Measurements from ENCODE around the gene GIPC2.

The GIPC2 gene

GRCh38 chr1:78136680-78137079 is 90.9 kb downstream of the GIPC2 start:
- in situ Hi-C loops (cut with HindIII; ENCODE audit: low sequenced_read_pairs), result no loop called here

- in situ Hi-C loops (cut with HindIII; ENCODE audit: low sequenced_read_pairs), result no loop called here
These were observed 95.9 kb downstream of the GIPC2 start for GRCh38 chr1:78141531-78142231.

GRCh38 chr1:78142736-78143135 is 97.0 kb downstream of the GIPC2 start:
- in situ Hi-C loops (cut with HindIII; ENCODE audit: low sequenced_read_pairs), result no loop called here

- in situ Hi-C loops (cut with HindIII; ENCODE audit: low sequenced_read_pairs), result no loop called here
These were observed 97.4 kb downstream of the GIPC2 start for GRCh38 chr1:78143152-78143551.

- in situ Hi-C loops (cut with HindIII; ENCODE audit: low sequenced_read_pairs), result no loop called here
These were observed 97.9 kb downstream of the GIPC2 start for GRCh38 chr1:78143673-78144072.

GRCh38 chr1:78145105-78145580 is 99.4 kb downstream of the GIPC2 start:
- in situ Hi-C loops (cut with HindIII; ENCODE audit: low sequenced_read_pairs), result no loop called here

GRCh38 chr1:78146205-78146771 is 100.5 kb downstream of the GIPC2 start:
- in situ Hi-C loops (cut with HindIII; ENCODE audit: low sequenced_read_pairs), result no loop called here

GRCh38 chr1:78147031-78147430 is 101.3 kb downstream of the GIPC2 start:
- in situ Hi-C loops (cut with HindIII; ENCODE audit: low sequenced_read_pairs), result no loop called here

- in situ Hi-C loops (cut with HindIII; ENCODE audit: low sequenced_read_pairs), result no loop called here
These were observed 107.4 kb downstream of the GIPC2 start for GRCh38 chr1:78153092-78153736.

GRCh38 chr1:78155121-78155520 is 109.4 kb downstream of the GIPC2 start:
- in situ Hi-C loops (cut with HindIII; ENCODE audit: low sequenced_read_pairs), result no loop called here

- in situ Hi-C loops (cut with HindIII; ENCODE audit: low sequenced_read_pairs), result no loop called here
These were observed 111.2 kb downstream of the GIPC2 start for GRCh38 chr1:78156805-78157521.

GRCh38 chr1:78165816-78166215 is 120.0 kb downstream of the GIPC2 start:
- in situ Hi-C loops (cut with HindIII; ENCODE audit: low sequenced_read_pairs), result no loop called here

GRCh38 chr1:78168306-78168705 is 122.5 kb downstream of the GIPC2 start:
- in situ Hi-C loops (cut with HindIII; ENCODE audit: low sequenced_read_pairs), result no loop called here

GRCh38 chr1:78170859-78171258 is 125.1 kb downstream of the GIPC2 start:
- in situ Hi-C loops (cut with HindIII; ENCODE audit: low sequenced_read_pairs), result no loop called here

- in situ Hi-C loops (cut with HindIII; ENCODE audit: low sequenced_read_pairs), result no loop called here
These were observed 126.2 kb downstream of the GIPC2 start for GRCh38 chr1:78171736-78172590.

GRCh38 chr1:78176448-78176847 is 130.7 kb downstream of the GIPC2 start:
- in situ Hi-C loops (cut with HindIII; ENCODE audit: low sequenced_read_pairs), result no loop called here

GRCh38 chr1:78177708-78178270 is 132.0 kb downstream of the GIPC2 start:
- in situ Hi-C loops (cut with HindIII; ENCODE audit: low sequenced_read_pairs), result no loop called here

- in situ Hi-C loops (cut with HindIII; ENCODE audit: low sequenced_read_pairs), result no loop called here
These were observed 133.1 kb downstream of the GIPC2 start for GRCh38 chr1:78178816-78179215.

- in situ Hi-C loops (cut with HindIII; ENCODE audit: low sequenced_read_pairs), result no loop called here
These were observed 138.8 kb downstream of the GIPC2 start for GRCh38 chr1:78184460-78185072.
